A549 (cell line): Measurements from ENCODE around the gene CDC14B. TPM values are rescaled to one million over a fixed set of nuclear protein-coding genes. Genes with fewer than 3 reads are reported as not detected.

ENCODE experiments used
- ATAC-seq, 2 experiments: fragments of 200-7000 bp in 1 of 2; fragments of >200 bp in 1 of 2; cut with Nextera tagmentation in 1 of 2; cut with Tn5 transposase in 1 of 2; 3 replicates each; pipeline versions ENCODE4 v1.8.0 to v1.9.1; 2018 to 2020; ENCODE audit warnings: mild to moderate bottlenecking in 1 of 2, moderate library complexity in 1 of 2
- CTCF ChIA-PET: fragments of 300-600 bp; sonication (Branson Sonifier 250); formaldehyde crosslinking; extraction: SDS; loops from one replicate; lab custom pipeline; 2021; ENCODE audit warnings: antibody characterized with exemption, inconsistent platforms; lab: Yijun Ruan, JAX
- POLR2A ChIA-PET: fragments of 350-600 bp; formaldehyde crosslinking; extraction: SDS; loops from one replicate; lab custom pipeline; 2021; ENCODE audit warnings: antibody characterized with exemption, inconsistent platforms; lab: Yijun Ruan, JAX
- DNase-seq, 2 experiments: peaks; one replicate each; pipeline versions ENCODE4 v3.0.0 to v3.0.0-alpha.2; 2011 to 2016; ENCODE audit warnings: low read depth in 1 of 2, low spot score in 1 of 2
- FAIRE-seq: peaks from 2 replicates; lab custom pipeline; 2011; peaks lifted over from hg19 to GRCh38; lab: Jason Lieb, UNC
- H3K27ac ChIP-seq, 2 experiments: fragments of >200 bp; sonication (Bioruptor Twin); formaldehyde crosslinking; 3 replicates each; pipeline ENCODE4 v1.5.1; 2016 to 2017
- H3K4me1 ChIP-seq: fragments of >200 bp; sonication (Bioruptor Twin); formaldehyde crosslinking; 3 replicates; pipeline ENCODE4 v1.6.1; 2016
- H3K4me2 ChIP-seq: fragments of >200 bp; sonication (Bioruptor Twin); formaldehyde crosslinking; 3 replicates; pipeline ENCODE4 v1.6.1; 2016
- H3K4me3 ChIP-seq: fragments of >200 bp; sonication (Bioruptor Twin); formaldehyde crosslinking; 3 replicates; pipeline ENCODE4 v1.5.1; 2016
- H3K9me3 ChIP-seq: fragments of >200 bp; sonication (Bioruptor Twin); formaldehyde crosslinking; 3 replicates; pipeline ENCODE4 v1.6.1; 2016
- BHLHE40 ChIP-seq: IDR thresholded peaks from 2 replicates; pipeline ENCODE4 v1.6.1; 2012; ENCODE audit warnings: low read depth, low read length, inconsistent platforms
- CHD2 ChIP-seq: fragments of 150-350 bp; IDR thresholded peaks from 2 replicates; pipeline ENCODE4 v1.6.1; 2014; ENCODE audit warnings: low read length; ENCODE audit not compliant: partially characterized antibody
- ELK1 ChIP-seq: fragments of 150-350 bp; IDR thresholded peaks from 2 replicates; pipeline ENCODE4 v1.6.1; 2014; ENCODE audit warnings: low read depth, mild to moderate bottlenecking, low read length
- ESRRA ChIP-seq: fragments of 150-350 bp; IDR thresholded peaks from 2 replicates; pipeline ENCODE4 v1.6.1; 2014; ENCODE audit warnings: mild to moderate bottlenecking, low read length, borderline replicate concordance
- HMGXB4 ChIP-seq: fragments of 250-450 bp; sonication (Bioruptor Pico); IDR thresholded peaks from 2 replicates; pipeline ENCODE4 v1.5.0; 2021; ENCODE audit warnings: mild to moderate bottlenecking, moderate library complexity, borderline replicate concordance
- HOXB13 ChIP-seq: fragments of 250-450 bp; sonication (Bioruptor Pico); IDR thresholded peaks from 2 replicates; pipeline ENCODE4 v1.5.0; 2020; ENCODE audit warnings: low read depth, mild to moderate bottlenecking, moderate library complexity
- HOXB5 ChIP-seq: fragments of 250-450 bp; sonication (Bioruptor Pico); IDR thresholded peaks from 2 replicates; pipeline ENCODE4 v1.5.0; 2020; ENCODE audit warnings: mild to moderate bottlenecking, moderate library complexity
- MAX ChIP-seq: IDR thresholded peaks from 2 replicates; pipeline ENCODE4 v1.6.1; 2012
- MAZ ChIP-seq: fragments of 150-350 bp; IDR thresholded peaks from 2 replicates; pipeline ENCODE4 v1.6.1; 2014; ENCODE audit warnings: antibody characterized with exemption, low read depth, low read length, borderline replicate concordance
- MYC ChIP-seq: IDR thresholded peaks from 2 replicates; pipeline ENCODE4 v1.6.1; 2012; ENCODE audit warnings: mild to moderate bottlenecking, inconsistent platforms, low read length, improper control_type of control experiment, borderline replicate concordance
- NFE2L2 ChIP-seq: fragments of 150-350 bp; conservative IDR thresholded peaks from 2 replicates; pipeline ENCODE4 v1.6.1; 2014; ENCODE audit warnings: low read length
- NR3C1 ChIP-seq: fragments of >200 bp; sonication (Bioruptor Twin); formaldehyde crosslinking; IDR thresholded peaks from 3 replicates; pipeline ENCODE4 v1.6.1; 2017
- PBX3 ChIP-seq: IDR thresholded peaks from 2 replicates; pipeline ENCODE4 v1.6.1; 2012
- PHF8 ChIP-seq: fragments of 200-600 bp; sonication (generic); IDR thresholded peaks from 2 replicates; pipeline ENCODE4 v1.6.1; 2016; ENCODE audit warnings: low read depth, mild to moderate bottlenecking, antibody characterized with exemption, moderate library complexity, borderline replicate concordance
- REST ChIP-seq: fragments of 200-600 bp; sonication (generic); IDR thresholded peaks from 2 replicates; pipeline ENCODE4 v1.6.1; 2016; ENCODE audit warnings: antibody characterized with exemption, mild to moderate bottlenecking, moderate library complexity
- RNF2 ChIP-seq: fragments of 200-600 bp; sonication (generic); IDR thresholded peaks from 2 replicates; pipeline ENCODE4 v1.6.1; 2016; ENCODE audit warnings: low read depth, mild to moderate bottlenecking, antibody characterized with exemption, moderate library complexity, borderline replicate concordance
- ZC3H11A ChIP-seq: fragments of 450-650 bp; IDR thresholded peaks from 2 replicates; pipeline ENCODE4 v1.6.1; 2014; ENCODE audit warnings: antibody characterized with exemption, mild to moderate bottlenecking
- ZFP36 ChIP-seq: fragments of 450-650 bp; IDR thresholded peaks from 2 replicates; pipeline ENCODE4 v1.6.1; 2014; ENCODE audit warnings: borderline replicate concordance; ENCODE audit not compliant: partially characterized antibody
- ZSCAN20 ChIP-seq: fragments of 250-450 bp; sonication (Bioruptor Pico); IDR thresholded peaks from 2 replicates; pipeline ENCODE4 v1.8.0; 2022; ENCODE audit warnings: mild to moderate bottlenecking, moderate library complexity
- WGBS: methylation state at CpG from one replicate; pipeline ENCODE4 v1.1.6; 2017; ENCODE audit errors: missing lambda C conversion rate; 5-methylcytosine and 5-hydroxymethylcytosine counted together
- polyA plus RNA-seq, 4 experiments: library from polyadenylated mRNA; depleted of rRNA in 3 of 4; stranded (reverse); fragments of >200 nt; fragmentation: RNase III in 1 of 4; extraction: RNeasy Plus Mini Kit Qiagen cat#74134 plus additional on column Dnase treatment in 1 of 4; gene quantifications; 2 replicates in 3 of 4; 3 replicates in 1 of 4; pipeline ENCODE4 v1.2.3, GENCODE V29; 2011 to 2017

The CDC14B gene
- polyA plus RNA-seq, 2 of the 4 experiments (the other 2 are of a cell fraction) = 9.9 to 17.3 TPM

- ChIA-PET CTCF (interaction anchor here (0.8 to 1.8 kb wide), 4 partner anchors 21 to 50 kb away, joined by 3 to 5 read pairs (median 4); no protein-coding TSS in a partner anchor), POLR2A (no interaction called here)
- no peak for FAIRE-seq
- Histone ChIP-seq H3K27ac (no peak overlapping the region), H3K4me3 (peak overlapping the region; percentile 98; the same call in 2 of the 3 replicates), H3K9me3 (no peaks in the 10 kb centered on the region), H3K4me2 (peak overlapping the region; percentile 97), H3K4me1 (peaks cover 33% of the 10 kb centered on the region)
- DNase-seq = no peak
- no peak for ATAC-seq
- no peak for TF ChIP-seq ESRRA
- TF ChIP-seq MYC = no peak
- no peak for TF ChIP-seq PHF8
- no peak for TF ChIP-seq MAZ
- no peak for TF ChIP-seq REST
- TF ChIP-seq HMGXB4 (CRISPR knock-in tag) = no peak
- no peak for TF ChIP-seq ZFP36
- 86% methylated on average over 22 of the region's 22 CpGs for WGBS
These were observed 2.0 kb downstream of the CDC14B start for GRCh38 chr9:96617439-96618185.

GRCh38 chr9:96616817-96617438, 2.7 kb downstream of the CDC14B start:
- TF ChIP-seq ZC3H11A = no peak
- no peak for TF ChIP-seq BHLHE40
- 87% methylated on average over 7 of the region's 7 CpGs for WGBS
- Histone ChIP-seq H3K4me1 (peaks cover 37% of the 10 kb centered on the region), H3K27ac (no peak overlapping the region), H3K4me2 (no peak overlapping the region), H3K9me3 (no peaks in the 10 kb centered on the region), H3K4me3 (no peak overlapping the region)
- DNase-seq = no peak
- CTCF ChIA-PET = no interaction called here
- ATAC-seq = no peak
- POLR2A ChIA-PET = no interaction called here
- no peak for FAIRE-seq

- ChIA-PET CTCF (no interaction called here), POLR2A (no interaction called here)
- no peak overlapping the region for H3K4me2 ChIP-seq
- H3K9me3 ChIP-seq = no peaks in the 10 kb centered on the region
- H3K4me1 ChIP-seq = peaks cover 52% of the 10 kb centered on the region
- 86% methylated on average over 6 of the region's 6 CpGs for WGBS
- FAIRE-seq = no peak
- no peak for DNase-seq
- ATAC-seq = no peak
- H3K27ac ChIP-seq = no peak overlapping the region; a peak in 1 of 6 replicates
- H3K4me3 ChIP-seq = no peak overlapping the region
- TF ChIP-seq HOXB5 = no peak
- no peak for TF ChIP-seq NFE2L2
- TF ChIP-seq ZSCAN20 (CRISPR knock-in tag) = no peak
- no peak for TF ChIP-seq MAX
- no peak for TF ChIP-seq REST
- no peak for TF ChIP-seq CHD2
- TF ChIP-seq HOXB13 (CRISPR knock-in tag) = no peak
- TF ChIP-seq PBX3 = no peak
- TF ChIP-seq RNF2 = no peak
- no peak for TF ChIP-seq NR3C1
- TF ChIP-seq ELK1 = no peak
These were observed 4.2 kb downstream of the CDC14B start for GRCh38 chr9:96615411-96615810.
